Nucleus accumbens (tissue), 56 donors: ENCODE results near the gene ADK.
"Not testable (repeated sequence)": the region's sequence is repeated elsewhere in the genome, so short reads cannot be mapped to it uniquely, and the experiment has no call there.

Experiments used
- DNase-seq, 56 donors: peaks; one replicate each; lab custom pipeline; 2025; lab: John Stamatoyannopoulos, UW

ADK gene

GRCh38 chr10:74457478-74457877 is 306.5 kb downstream of the ADK start:
- not testable (repeated sequence) for DNase-seq

DNA sequence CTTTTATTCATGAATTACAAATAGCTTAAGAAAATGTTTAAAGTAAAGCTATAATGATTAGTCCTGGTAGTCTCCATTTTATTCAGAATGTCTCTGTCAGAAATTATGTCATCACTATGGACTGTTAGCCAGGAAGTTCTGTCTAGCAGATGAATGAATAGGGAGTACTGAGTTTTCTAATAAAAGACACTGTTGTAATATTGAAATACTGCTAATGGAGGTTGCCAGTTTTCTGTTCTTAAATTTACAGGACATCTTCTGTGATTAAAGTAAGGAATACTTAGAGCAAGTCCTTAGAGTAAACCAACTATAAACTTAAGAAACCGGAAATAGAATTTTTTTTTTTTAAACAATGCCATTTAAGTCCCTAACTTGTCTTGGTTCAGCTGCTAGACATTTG is 309.8 kb downstream of the ADK start:
- DNase-seq, result no peak

DNA sequence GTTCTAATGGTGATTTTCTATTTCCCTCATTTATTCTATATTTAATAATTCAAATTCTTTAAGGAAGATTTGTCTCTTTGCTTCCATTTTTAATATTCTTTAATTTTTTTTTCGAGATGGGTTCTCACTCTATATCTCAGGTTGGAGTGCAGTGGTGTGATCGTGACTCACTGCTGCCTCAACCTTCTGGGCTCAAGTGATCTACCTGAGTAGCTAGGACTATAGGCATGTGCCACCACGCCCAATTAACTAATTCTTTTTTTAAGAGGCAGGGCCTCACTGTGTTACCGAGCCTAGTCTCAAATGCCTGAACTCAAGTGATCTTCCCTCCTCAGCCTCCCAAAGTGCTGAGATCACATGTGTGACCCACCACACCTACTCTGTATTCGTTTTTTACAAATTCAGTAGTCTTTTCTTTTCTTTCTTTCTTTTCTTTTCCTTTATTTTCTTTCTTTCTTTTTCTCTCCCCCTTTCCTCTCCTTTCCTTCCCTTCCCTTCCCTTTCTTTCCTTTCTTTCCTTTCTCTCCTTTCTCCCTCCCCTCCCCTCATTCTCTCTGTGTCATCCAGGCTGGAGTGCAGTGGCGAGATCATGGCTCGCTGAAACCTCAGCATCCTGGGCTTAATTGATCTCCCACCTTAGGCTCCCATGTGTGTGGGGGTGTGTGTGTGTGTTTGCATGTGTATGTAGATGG is 323.1 kb downstream of the ADK start:
- no peak for DNase-seq

GRCh38 chr10:74476162-74476706 is 325.2 kb downstream of the ADK start:
- DNase-seq, result not testable (repeated sequence)

- no peak for DNase-seq
These were observed 329.8 kb downstream of the ADK start for GRCh38 chr10:74480778-74481177.

- no peak for DNase-seq
These were observed 332.3 kb downstream of the ADK start for GRCh38 chr10:74483356-74483755.

- no peak for DNase-seq
These were observed 334.3 kb downstream of the ADK start for GRCh38 chr10:74485283-74485682.

DNA sequence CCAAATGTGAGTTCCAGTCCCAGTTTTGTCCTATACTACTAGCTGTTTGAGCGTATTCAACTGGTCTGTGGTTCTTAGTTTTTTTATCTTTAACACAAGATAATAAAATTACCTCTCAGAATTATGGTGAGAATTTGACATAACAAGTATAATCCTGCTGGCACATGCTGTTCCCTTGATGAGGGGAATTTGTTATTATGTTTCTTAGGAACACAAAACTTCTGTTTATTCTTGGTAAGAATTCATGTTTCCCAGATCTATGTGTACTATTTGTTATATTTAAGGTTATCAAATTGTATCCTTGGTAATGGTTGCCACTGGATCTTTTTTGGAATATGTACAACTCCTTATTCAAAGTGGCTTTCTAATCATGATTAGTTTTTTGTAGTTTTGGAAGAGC is 335.6 kb downstream of the ADK start:
- DNase-seq, result no peak

DNA sequence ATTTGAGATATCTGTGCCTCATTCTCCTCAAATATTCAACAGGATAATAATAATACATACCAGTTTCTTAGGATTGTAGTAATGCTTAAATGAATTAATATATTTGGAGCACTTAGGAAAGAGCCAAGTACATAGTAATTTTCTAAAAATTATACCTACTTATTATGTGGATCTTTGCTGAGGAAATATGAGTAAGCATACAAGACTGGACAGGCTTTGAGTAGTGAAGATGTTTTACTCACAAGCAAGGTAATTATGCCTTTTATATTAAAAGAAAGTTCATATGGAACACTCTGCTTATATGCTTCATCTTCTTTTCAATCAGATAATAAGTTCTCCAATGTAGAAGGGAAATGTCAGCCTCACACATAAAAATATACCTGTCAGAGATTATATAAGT is 337.9 kb downstream of the ADK start:
- no peak for DNase-seq

DNA sequence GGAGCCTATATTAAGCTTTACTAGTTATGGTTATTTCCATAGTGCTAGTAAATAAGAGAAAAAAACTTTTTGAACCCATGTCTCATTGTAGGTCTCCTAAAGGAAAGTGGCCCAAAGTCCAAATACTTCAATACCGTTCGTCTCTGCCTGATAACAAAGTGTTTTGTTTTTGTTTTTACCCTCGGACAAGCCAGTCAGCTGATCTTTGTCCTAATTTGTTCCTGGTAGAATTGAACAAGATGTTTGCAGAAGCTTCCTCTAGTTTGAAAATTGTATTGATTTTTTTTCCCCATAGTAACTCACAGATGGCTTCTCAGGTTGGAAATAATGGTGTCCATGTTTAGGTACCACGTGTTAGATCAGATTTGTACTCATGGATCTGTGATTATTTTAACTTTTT is 339.5 kb downstream of the ADK start:
- DNase-seq, result no peak

DNA sequence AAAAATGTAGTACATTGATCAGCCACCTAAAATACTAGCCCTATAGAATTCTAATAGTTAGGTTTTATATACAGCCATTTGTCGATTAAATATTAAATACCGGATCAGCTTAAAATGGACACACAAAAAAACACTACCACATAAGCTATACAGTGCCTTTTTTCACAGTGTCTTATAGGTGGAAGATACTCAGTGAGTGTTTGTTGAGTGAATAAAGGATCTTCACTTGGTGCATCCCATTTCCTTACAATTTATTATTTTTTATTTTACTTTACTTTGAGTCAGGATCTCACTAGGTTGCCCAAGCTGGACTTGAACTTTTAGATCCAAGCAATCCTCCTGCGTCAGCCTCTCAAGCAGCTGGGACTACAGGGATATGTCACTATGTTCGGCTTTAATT is 340.0 kb downstream of the ADK start:
- DNase-seq, result no peak

DNA sequence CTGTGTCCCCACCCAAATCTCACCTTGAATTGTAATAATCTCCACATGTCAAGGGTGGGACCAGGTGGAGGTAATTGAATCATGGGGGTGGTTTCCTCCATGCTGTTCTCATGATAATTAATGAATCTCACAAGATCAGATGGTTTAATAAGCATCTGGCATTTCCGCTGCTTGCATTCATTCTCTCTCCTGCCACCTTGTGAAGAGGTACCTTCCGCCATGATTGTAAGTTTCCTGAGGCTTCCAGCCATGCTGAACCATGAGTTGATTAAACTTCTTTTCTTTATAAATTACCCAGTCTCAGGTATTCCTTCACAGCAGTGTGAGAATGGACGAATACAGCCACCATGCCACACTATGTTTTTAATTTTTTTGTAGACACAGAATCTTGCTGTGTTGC is 345.3 kb downstream of the ADK start:
- not testable (repeated sequence) for DNase-seq

DNA sequence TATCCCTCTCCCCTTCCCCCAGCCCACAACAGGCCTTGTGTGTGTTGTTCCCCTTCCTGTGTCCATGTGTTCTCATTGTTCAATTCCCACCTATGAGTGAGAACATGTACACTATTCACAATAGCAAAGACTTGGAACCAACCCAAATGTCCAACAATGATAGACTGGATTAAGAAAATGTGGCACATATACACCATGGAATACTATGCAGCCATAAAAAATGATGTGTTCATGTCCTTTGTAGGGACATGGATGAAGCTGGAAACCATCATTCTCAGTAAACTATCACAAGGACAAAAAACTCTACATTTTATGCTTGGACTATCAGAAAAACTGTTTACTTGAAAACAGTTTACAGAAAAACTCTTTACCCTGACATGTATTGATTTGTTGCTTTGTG is 347.6 kb downstream of the ADK start:
- not testable (repeated sequence) for DNase-seq

DNA sequence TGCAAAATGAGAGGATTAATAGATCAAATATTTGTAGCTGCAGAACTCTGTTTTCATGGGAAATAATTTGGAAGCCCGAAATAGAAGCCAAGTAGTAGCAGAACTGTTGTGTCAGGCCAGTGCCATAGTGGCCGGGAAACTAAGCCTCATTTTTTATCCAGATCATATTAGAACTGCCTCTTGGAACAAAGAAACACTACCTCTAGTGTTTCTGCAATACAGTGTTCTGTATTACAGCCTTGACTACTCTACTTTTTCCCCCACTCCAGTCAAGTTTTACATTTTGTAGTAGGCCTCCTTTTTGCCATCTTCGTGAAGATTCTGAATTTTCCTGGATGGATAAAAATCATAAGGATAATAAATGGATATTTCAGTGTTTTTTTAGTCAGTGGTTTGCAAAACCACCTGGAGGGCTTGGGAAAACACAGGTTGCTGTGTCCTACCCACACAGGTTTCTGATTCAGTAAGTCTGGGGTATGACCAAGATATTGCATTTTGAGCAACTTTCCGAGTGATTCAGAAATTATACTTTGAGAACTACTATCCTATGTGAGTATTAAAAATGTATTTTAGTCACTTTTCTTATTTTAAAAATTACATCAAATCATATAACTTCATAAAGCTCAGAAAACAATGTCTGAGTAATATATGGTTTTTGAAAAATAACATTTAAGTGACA is 349.1 kb downstream of the ADK start:
- DNase-seq, result peak in 1 of 56 donors; percentile 0

DNA sequence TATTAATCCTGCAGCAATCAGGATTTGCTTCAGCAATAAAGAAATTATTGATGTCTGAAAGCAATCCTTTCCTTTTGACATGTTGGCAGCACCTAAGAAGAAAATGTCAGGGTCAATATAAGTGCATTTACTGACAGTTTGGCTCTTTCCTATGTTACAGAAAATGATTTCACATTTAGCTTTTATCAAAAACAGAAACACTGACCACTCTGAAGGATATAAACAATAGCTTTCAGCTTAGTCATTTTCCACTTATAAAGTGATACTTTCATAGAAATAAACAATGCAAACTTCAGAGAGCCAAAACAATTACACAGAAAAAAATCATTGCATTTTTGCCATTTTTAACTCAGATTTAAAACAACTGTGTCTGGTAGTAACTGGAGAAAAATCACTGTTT is 349.8 kb downstream of the ADK start:
- DNase-seq, result no peak

GRCh38 chr10:74502963-74503608 is 352.1 kb downstream of the ADK start:
- DNase-seq, result no peak

GRCh38 chr10:74507951-74508350 is 356.9 kb downstream of the ADK start:
- no peak for DNase-seq

DNA sequence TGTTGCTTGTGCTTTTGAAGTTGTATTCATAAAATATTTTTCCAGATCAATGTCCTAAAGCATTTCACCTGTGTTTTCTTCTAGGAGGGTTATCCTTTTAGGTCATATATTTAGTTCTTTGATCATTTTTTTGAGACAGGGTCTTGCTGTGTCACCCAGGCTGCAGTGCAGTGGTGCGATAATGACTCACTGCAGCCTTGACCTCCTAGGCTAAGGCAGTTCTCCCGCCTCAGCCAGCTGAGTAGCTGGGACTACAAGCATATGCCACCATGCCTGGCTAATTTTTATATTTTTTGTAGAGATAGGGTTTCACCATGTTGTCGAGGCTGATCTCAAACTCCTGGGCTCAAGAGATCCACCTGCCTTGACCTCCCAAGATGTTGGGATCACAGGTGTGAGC is 359.6 kb downstream of the ADK start:
- no peak for DNase-seq

DNA sequence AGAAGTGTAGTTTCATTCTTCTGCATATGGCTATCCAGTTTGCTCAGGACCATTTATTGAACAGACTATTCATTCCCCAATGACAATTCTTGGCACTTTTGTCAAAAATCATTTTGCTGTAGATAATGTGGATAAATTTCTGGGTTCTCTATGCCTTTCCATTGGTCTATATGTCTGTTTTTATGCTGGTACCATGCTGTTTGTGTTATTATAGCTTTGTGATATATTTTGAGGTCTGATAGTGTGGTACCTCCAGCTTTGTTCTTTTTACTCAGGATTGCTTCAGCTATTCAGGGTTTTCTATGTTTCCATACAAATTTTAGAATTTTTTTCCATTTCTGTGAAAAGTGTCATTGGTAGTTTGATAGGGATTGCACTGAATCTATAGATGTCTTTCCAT is 360.0 kb downstream of the ADK start:
- no peak for DNase-seq

DNA sequence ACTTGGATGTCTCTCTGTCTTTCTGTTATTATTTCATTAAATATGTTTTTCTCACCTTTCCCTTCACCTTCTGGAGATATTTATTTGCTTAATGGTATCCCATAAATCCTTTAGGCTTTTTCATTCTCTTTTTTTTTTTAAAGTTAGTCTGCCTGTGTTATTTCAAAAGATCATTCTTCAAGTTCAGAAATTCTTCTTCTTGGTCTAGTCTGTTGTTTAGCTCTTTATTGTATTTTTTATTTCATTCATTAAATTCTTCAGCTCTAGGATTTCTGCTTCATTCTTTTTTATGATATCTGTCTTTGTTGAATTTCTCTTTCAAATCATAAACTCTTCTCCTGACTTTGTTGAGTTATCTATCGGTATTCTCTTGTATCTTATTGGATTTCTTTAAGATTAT is 363.3 kb downstream of the ADK start:
- no peak for DNase-seq

DNA sequence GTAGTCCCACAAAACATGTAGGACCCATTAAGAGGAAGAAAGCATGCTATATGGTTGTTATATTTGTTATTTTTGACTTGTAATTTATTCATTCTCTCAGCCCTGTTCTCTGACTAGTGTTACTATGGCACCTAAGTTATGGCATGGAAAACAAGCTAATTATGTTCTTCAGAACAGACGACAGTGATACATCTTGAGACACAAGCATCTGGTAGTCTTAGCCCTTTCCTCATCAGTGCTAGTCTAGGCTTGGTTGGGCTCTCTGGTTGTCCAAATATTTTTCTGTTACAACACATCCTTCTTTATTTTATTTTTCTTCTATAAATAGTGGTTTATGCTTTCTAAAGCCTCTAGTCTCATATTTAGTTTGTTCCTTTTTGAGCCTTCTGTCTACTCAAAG is 367.0 kb downstream of the ADK start:
- DNase-seq, result no peak

GRCh38 chr10:74521526-74521925 is 370.5 kb downstream of the ADK start:
- no peak for DNase-seq
